DOHH2 (cell line): ENCODE results near the gene CRMP1.

Experiments used
- EZH2phosphoT487 ChIP-seq: fragments of 200-600 bp; sonication (generic); IDR thresholded peaks from 2 replicates; pipeline ENCODE4 v1.6.1; 2017; ENCODE audit warnings: borderline replicate concordance, mild to moderate bottlenecking, antibody characterized with exemption, low read length, moderate library complexity, mixed read lengths
- TF ChIP-seq, protein P1 (sequence below): fragments of 200-600 bp; sonication (generic); IDR thresholded peaks from one replicate; pipeline ENCODE4 v1.5.1; 2014; ENCODE audit warnings: antibody characterized with exemption, mild to moderate bottlenecking, low read depth, low read length; ENCODE audit not compliant: poor library complexity, severe bottlenecking

DNA sequence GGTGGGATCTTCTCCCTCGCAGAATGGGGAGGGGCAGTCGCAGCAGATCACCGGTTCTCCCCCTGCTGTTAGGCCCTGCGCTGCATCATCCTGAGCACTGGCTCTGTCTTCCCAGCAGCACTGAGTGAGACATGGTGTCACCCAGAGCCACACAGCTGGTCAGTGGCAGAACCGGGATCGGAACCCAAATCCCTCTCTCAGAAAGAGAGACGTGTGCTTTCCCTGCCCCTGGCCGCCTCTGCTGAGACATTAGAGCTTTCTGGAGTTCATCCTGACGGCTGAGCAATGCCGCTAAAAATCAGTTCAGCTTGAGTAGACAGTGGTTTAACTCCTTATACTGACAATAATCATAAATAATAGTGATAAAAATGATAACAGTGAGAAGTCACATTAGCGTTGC lies 93.9 kb downstream of the CRMP1 start:
- TF ChIP-seq, protein P1, sequence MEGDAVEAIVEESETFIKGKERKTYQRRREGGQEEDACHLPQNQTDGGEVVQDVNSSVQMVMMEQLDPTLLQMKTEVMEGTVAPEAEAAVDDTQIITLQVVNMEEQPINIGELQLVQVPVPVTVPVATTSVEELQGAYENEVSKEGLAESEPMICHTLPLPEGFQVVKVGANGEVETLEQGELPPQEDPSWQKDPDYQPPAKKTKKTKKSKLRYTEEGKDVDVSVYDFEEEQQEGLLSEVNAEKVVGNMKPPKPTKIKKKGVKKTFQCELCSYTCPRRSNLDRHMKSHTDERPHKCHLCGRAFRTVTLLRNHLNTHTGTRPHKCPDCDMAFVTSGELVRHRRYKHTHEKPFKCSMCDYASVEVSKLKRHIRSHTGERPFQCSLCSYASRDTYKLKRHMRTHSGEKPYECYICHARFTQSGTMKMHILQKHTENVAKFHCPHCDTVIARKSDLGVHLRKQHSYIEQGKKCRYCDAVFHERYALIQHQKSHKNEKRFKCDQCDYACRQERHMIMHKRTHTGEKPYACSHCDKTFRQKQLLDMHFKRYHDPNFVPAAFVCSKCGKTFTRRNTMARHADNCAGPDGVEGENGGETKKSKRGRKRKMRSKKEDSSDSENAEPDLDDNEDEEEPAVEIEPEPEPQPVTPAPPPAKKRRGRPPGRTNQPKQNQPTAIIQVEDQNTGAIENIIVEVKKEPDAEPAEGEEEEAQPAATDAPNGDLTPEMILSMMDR = no peak
- no peak for TF ChIP-seq EZH2phosphoT487
